Dendritic cell treated with granulocyte-macrophage colony-stimulating factor and Interleukin-4, amounts not matched to agents 40 ng/mL and 50 ng/mL, for 4 days (primary cell): ENCODE measurements around the gene TBCD.

Source experiments
- H3K27ac Mint-ChIP-seq: one replicate; pipeline ENCODE4 v1.8.0; 2022; ENCODE audit warnings: mild to moderate bottlenecking, mixed read lengths
- H3K27me3 Mint-ChIP-seq: one replicate; pipeline ENCODE4 v1.8.0; 2022; ENCODE audit warnings: mild to moderate bottlenecking, mixed read lengths
- H3K36me3 Mint-ChIP-seq: one replicate; pipeline ENCODE4 v1.8.0; 2022; ENCODE audit warnings: low read depth, mixed read lengths
- H3K4me1 Mint-ChIP-seq: one replicate; pipeline ENCODE4 v1.8.0; 2022; ENCODE audit warnings: low read depth, mixed read lengths
- H3K4me3 Mint-ChIP-seq: one replicate; pipeline ENCODE4 v1.8.0; 2022; ENCODE audit warnings: mild to moderate bottlenecking, moderate library complexity, mixed read lengths
- H3K9me3 Mint-ChIP-seq: one replicate; pipeline ENCODE4 v1.8.0; 2022; ENCODE audit warnings: mixed read lengths
- intact Hi-C: fragments of 100-400 bp; cut with micrococcal nuclease; formaldehyde crosslinking; loops from one replicate; pipeline ENCODE4 v1.15.0; 2022

The TBCD gene

GRCh38 chr17:82751571-82752370, at the start of gene TBCD:
Gene TBCD (plus strand): TSS chr17:82752065. CDS start chr17:82752194, 129 bp downstream.
- peaks cover 34% of the 10 kb centered on the region for H3K4me1 Mint-ChIP-seq
- H3K9me3 Mint-ChIP-seq, result no peaks in the 10 kb centered on the region
- peaks cover 16% of the 10 kb centered on the region for H3K36me3 Mint-ChIP-seq
- H3K4me3 Mint-ChIP-seq, result peak within 1 kb of the TSS; percentile 80
- peaks cover 13% of the 10 kb centered on the region for H3K27me3 Mint-ChIP-seq
- intact Hi-C loops, result loop anchor here (1.0 to 2.0 kb wide), 2 partner anchors 35 to 103 kb away; partner anchors contain the start of genes FN3KRP and WDR45B
- H3K27ac Mint-ChIP-seq, result peak within 1 kb of the TSS; percentile 60

DNA sequence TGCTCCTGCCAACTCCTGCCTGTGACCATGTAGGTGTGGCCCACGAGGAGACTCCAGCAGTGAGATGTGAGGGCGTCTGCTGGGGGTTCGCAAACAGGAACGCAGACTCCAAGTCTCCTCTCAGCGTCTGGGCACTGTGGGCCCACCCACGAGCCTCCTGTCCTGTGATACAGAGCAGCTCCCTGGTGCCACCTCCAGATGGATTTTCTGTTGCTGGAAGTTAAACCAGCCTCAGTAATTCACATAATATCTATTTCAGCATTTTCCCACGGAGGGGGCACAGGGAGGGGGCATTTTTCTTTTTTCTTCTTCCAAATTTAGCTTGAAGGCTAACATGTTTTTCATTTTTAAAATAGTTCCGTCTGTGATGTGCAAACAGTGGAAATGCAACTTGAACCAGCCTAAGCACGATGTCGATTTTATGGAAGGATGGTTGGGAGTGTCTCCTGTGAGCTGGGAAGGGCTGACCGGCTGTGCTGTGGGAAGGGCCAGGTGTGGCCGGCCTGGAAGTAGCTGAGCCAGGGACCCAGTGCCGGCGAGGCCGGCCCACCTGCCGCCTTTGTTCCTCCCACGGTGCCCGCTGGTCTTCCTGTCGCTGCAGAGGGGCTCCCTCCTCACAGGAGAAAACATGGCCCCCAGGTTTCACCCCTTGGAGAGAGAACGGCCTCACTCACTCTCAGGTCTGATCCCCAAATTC, 49.5 kb upstream of the TBCD start:
- Mint-ChIP-seq H3K4me3 (no peak overlapping the region), H3K36me3 (no peaks in the 10 kb centered on the region), H3K4me1 (peaks cover 13% of the 10 kb centered on the region), H3K27ac (no peak overlapping the region), H3K9me3 (no peaks in the 10 kb centered on the region), H3K27me3 (peaks cover 20% of the 10 kb centered on the region)
- intact Hi-C loops, result no loop called here

GRCh38 chr17:82703036-82703745, 48.7 kb upstream of the TBCD start:
- no peak overlapping the region for H3K4me3 Mint-ChIP-seq
- H3K36me3 Mint-ChIP-seq, result no peaks in the 10 kb centered on the region
- H3K27me3 Mint-ChIP-seq, result peaks cover 13% of the 10 kb centered on the region
- intact Hi-C loops, result no loop called here
- no peak overlapping the region for H3K27ac Mint-ChIP-seq
- H3K4me1 Mint-ChIP-seq, result peaks cover 18% of the 10 kb centered on the region
- H3K9me3 Mint-ChIP-seq, result no peaks in the 10 kb centered on the region

GRCh38 chr17:82703935-82704865, 47.7 kb upstream of the TBCD start:
- Mint-ChIP-seq H3K4me3 (no peak overlapping the region), H3K27me3 (peaks cover 11% of the 10 kb centered on the region), H3K27ac (peak overlapping the region; percentile 12), H3K36me3 (no peaks in the 10 kb centered on the region), H3K4me1 (peaks cover 15% of the 10 kb centered on the region), H3K9me3 (no peaks in the 10 kb centered on the region)
- intact Hi-C loops, result no loop called here

GRCh38 chr17:82704886-82705285, 47.0 kb upstream of the TBCD start:
- Mint-ChIP-seq H3K27ac (no peak overlapping the region), H3K4me1 (peaks cover 9% of the 10 kb centered on the region), H3K27me3 (peaks cover 5% of the 10 kb centered on the region), H3K4me3 (no peak overlapping the region), H3K36me3 (no peaks in the 10 kb centered on the region), H3K9me3 (no peaks in the 10 kb centered on the region)
- intact Hi-C loops, result no loop called here

DNA sequence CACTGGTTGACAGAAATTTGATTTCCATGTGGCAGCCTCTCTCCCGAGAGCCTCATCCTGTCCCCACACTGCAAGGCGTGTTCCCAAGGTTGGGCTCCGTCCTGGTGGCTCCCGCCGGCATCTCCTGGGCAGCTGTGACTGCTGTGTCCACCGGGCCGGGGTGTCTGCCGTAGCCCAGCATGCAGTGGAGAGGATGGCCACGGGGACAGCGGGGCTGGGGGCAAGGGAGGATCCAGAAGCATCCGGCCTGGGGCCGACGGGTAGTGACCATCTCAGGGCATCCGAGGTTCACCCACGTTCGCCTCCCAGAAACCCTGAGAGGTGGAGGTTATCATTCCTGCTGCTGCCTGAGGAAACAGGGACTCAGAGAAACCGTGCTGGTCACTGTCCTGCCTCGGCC, 46.1 kb upstream of the TBCD start:
- H3K36me3 Mint-ChIP-seq, result no peaks in the 10 kb centered on the region
- H3K27me3 Mint-ChIP-seq, result peaks cover 13% of the 10 kb centered on the region
- H3K4me1 Mint-ChIP-seq, result peaks cover 9% of the 10 kb centered on the region
- H3K4me3 Mint-ChIP-seq, result no peak overlapping the region
- intact Hi-C loops, result no loop called here
- H3K9me3 Mint-ChIP-seq, result no peaks in the 10 kb centered on the region
- no peak overlapping the region for H3K27ac Mint-ChIP-seq

- Mint-ChIP-seq H3K4me1 (peaks cover 9% of the 10 kb centered on the region), H3K9me3 (no peaks in the 10 kb centered on the region), H3K27me3 (peaks cover 10% of the 10 kb centered on the region), H3K36me3 (no peaks in the 10 kb centered on the region), H3K27ac (no peak overlapping the region), H3K4me3 (no peak overlapping the region)
- intact Hi-C loops, result no loop called here
Observed at GRCh38 chr17:82709024-82709675, 42.7 kb upstream of the TBCD start.

DNA sequence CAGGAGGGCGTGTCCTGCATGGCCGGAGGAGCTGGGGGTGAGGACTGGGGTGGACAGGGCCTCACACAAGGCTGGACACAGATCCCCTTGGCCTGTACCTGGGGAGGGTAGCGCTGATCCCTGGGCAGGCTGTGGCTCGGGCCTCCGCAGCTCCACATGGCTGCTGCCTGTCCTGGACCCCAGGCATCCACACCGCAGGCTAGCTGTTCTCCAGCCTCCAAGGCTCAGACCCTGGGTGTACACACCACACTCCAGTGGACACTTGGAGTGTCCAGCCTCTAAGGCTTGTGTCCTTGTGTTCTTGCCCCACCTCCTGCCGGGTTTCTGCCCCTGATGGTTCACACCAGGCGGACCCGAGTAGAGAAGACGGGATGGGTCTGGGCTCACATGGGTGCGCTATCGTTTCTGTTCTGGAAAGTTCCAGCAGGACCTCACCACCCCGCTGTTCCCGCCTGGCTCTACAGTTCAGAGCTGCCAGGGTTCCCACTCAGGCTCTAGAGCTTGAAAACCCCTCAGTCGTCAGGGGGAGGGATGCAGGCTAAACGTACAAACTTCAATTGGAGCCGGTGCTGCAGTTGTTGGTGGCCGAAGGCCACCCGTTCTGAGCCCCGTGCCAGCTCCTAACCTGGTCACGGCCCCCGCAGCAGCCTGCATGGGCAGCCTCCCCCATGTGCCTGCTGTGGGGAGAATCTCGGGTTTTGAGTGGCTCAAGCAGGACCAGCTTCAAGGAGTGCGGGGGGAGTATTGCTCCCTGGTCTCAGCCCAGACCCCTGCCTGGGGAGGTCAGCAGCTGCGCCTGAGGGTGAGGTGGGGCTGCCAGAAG, 42.0 kb upstream of the TBCD start:
- Mint-ChIP-seq H3K27ac (peak overlapping the region; percentile 26), H3K27me3 (peaks cover 10% of the 10 kb centered on the region), H3K9me3 (no peaks in the 10 kb centered on the region), H3K4me3 (no peak overlapping the region), H3K4me1 (peaks cover 9% of the 10 kb centered on the region), H3K36me3 (no peaks in the 10 kb centered on the region)
- intact Hi-C loops, result no loop called here

- H3K4me3 Mint-ChIP-seq, result no peak overlapping the region
- peaks cover 10% of the 10 kb centered on the region for H3K27me3 Mint-ChIP-seq
- peak overlapping the region; percentile 26 for H3K27ac Mint-ChIP-seq
- no peaks in the 10 kb centered on the region for H3K9me3 Mint-ChIP-seq
- H3K36me3 Mint-ChIP-seq, result no peaks in the 10 kb centered on the region
- intact Hi-C loops, result no loop called here
- H3K4me1 Mint-ChIP-seq, result peaks cover 9% of the 10 kb centered on the region
Observed at GRCh38 chr17:82710499-82711232, 41.2 kb upstream of the TBCD start.

DNA sequence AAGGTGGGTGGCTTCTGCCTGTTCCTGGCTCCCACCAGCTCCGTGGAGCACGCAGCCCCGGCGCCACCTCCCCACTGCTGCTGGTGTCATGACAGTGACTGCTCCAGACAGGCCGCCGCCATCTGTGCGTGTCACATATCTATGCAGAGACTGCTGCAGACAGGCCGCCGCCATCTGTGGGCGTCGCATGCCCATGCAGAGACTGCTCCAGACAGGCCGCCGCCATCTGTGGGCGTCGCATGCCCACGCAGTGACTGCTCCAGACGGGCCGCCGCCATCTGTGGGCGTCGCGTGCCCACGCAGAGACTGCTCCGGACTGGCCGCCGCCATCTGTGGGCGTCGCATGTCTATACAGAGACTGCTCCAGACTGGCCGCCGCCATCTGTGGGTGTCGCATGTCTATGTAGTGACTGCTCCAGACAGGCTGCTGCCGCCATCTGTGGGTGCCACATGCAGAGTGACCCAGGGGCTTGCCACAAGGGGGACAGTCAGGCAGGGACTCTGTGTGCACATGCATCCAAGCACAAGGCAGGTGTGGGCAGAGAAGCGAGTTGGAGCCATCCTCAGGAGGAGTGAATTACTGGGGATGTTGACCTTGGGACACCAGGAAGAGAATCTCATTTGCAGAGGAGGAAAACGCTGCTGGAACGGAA, 38.7 kb upstream of the TBCD start:
- Mint-ChIP-seq H3K4me1 (peaks cover 16% of the 10 kb centered on the region), H3K27me3 (peaks cover 10% of the 10 kb centered on the region), H3K27ac (no peak overlapping the region), H3K9me3 (no peaks in the 10 kb centered on the region), H3K36me3 (peaks cover 8% of the 10 kb centered on the region), H3K4me3 (no peak overlapping the region)
- intact Hi-C loops, result no loop called here

DNA sequence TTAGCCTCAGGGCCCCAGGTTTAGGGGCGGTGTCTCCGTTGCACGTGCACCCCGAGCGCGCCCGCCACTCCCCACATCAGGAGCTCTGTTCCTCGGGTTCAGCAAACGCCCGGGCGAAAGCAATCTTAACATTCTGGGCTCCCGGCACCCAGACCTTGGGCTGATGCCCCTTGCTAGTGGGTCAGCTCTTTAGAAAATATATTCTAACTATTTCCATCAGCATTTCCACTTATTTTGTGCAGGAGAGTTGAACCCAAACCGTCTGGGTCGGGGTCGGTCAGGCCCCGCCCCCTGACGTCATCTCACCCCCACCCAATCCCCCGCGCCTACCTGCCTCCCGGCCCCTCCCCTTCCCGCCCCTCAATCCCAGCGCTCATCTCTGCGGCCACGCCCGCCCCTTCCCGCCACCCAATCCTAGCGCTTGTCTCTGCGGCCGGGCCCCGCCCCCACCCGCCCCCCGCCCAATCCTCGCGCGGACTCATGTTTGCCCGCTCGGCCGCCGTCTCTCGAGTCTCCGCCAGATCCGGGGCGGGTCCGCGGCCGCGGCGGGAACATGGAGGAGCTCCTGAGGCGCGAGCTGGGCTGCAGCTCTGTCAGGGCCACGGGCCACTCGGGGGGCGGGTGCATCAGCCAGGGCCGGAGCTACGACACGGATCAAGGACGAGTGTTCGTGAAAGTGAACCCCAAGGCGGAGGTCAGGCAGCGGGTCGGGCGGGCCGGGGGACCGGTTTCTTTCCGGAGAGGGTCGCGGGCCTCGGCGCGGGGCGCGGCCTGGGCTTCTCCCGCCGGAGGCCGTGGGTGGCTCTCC, 35.5 kb upstream of the TBCD start, which contains the start of gene FN3KRP:
Gene FN3KRP, plus strand, starts transcription at position 504 of the 808 bp plus-strand sequence. Its CDS starts 50 bp downstream, at position 554.
- Mint-ChIP-seq H3K27me3 (no peaks in the 10 kb centered on the region), H3K36me3 (peaks cover 34% of the 10 kb centered on the region), H3K4me3 (peak within 1 kb of the TSS; percentile 94), H3K9me3 (no peaks in the 10 kb centered on the region), H3K4me1 (peaks cover 18% of the 10 kb centered on the region), H3K27ac (peak within 1 kb of the TSS; percentile 84)
- intact Hi-C loops, result loop anchor here (1.0 kb wide), 1 partner anchor 35 kb away; no protein-coding TSS in a partner anchor
